Esophagus squamous epithelium (tissue), 5 donors: ENCODE results near the gene CLTCL1. TPM values are rescaled to one million over a fixed set of nuclear protein-coding genes. Genes with fewer than 3 reads are reported as not detected.

ENCODE experiments used
- DNase-seq: peaks from one replicate; lab custom pipeline; 2025; lab: John Stamatoyannopoulos, UW
- H3K27ac ChIP-seq, 4 donors: fragments of 200-600 bp; sonication (generic); one replicate each; pipeline ENCODE4 v1.5.1; 2016 to 2019; ENCODE audit warnings: mild to moderate bottlenecking in 1 of 4
- H3K27me3 ChIP-seq, 4 donors: fragments of 200-600 bp; sonication (generic); 1 replicate in 3 of 4; 2 replicates in 1 of 4; pipeline versions ENCODE4 v1.5.1 to v1.6.0; 2017 to 2021; ENCODE audit warnings: antibody characterized with exemption in 1 of 4
- H3K36me3 ChIP-seq, 3 donors: fragments of 200-600 bp; sonication (generic); one replicate each; pipeline ENCODE4 v1.5.1; 2016 to 2019
- H3K4me1 ChIP-seq, 3 donors: fragments of 200-600 bp; sonication (generic); one replicate each; pipeline ENCODE4 v1.5.1; 2017 to 2019
- H3K4me3 ChIP-seq, 4 donors: fragments of 200-600 bp; sonication (generic); 1 replicate in 3 of 4; 2 replicates in 1 of 4; pipeline ENCODE4 v1.5.1; 2016 to 2019; ENCODE audit warnings: mild to moderate bottlenecking in 2 of 4, moderate library complexity in 1 of 4
- H3K9me3 ChIP-seq, 3 donors: fragments of 200-600 bp; sonication (generic); one replicate each; pipeline ENCODE4 v1.5.1; 2016 to 2019
- CTCF ChIP-seq, 6 experiments: fragments of 450-650 bp in 4 of 6; fragments of 200-600 bp in 2 of 6; sonication (generic) in 2 of 6; IDR thresholded peaks; one replicate each; pipeline ENCODE4 v1.5.1; 2016 to 2019; ENCODE audit warnings: antibody characterized with exemption in 6 of 6, mild to moderate bottlenecking in 4 of 6, moderate library complexity in 4 of 6
- POLR2A ChIP-seq, 4 donors: fragments of 450-650 bp; IDR thresholded peaks; one replicate each; pipeline ENCODE4 v1.6.1; 2017; ENCODE audit warnings: antibody characterized with exemption in 4 of 4, mild to moderate bottlenecking in 4 of 4, moderate library complexity in 3 of 4
- WGBS, 2 donors: methylation state at CpG; one replicate each; pipeline ENCODE4 v1.1.5; 2018; 5-methylcytosine and 5-hydroxymethylcytosine counted together
- intact Hi-C: fragments of 100-400 bp; cut with DNase I; formaldehyde crosslinking; loops from one replicate; pipeline ENCODE4 v1.15.0; 2022
- total RNA-seq, 4 donors: library from RNA; depleted of rRNA; stranded (reverse); fragments of >200 nt; gene quantifications; one replicate each; pipeline ENCODE4 v1.1.0, GENCODE V29; 2016
- donor health status: DM: yes; HTN: yes; CAD: no.

Gene CLTCL1
- total RNA-seq, 4 donors from 2014 or later, result 3.0 to 7.7 (median 5.1) TPM

- Histone ChIP-seq H3K27ac (no peak overlapping the region), H3K36me3 (peaks cover 45 to 80% (median 46%) of the 10 kb centered on the region in 3 donors), H3K27me3 (no peaks in the 10 kb centered on the region), H3K9me3 (no peaks in the 10 kb centered on the region), H3K4me3 (no peak overlapping the region), H3K4me1 (peaks cover 4 to 20% (median 7%) of the 10 kb centered on the region in 3 donors)
- intact Hi-C loops, result no loop called here
- no peak for TF ChIP-seq POLR2A (IDR thresholded peaks at IDR 0.05)
- TF ChIP-seq CTCF (IDR thresholded peaks at IDR 0.05), result no peak
- no peak for DNase-seq
- 86 to 95% methylated on average over 8 to 12 of the region's 21 CpGs for WGBS, 2 donors
Measured at GRCh38 chr22:19134176-19134831, 157.2 kb downstream of the CLTCL1 start.

GRCh38 chr22:19133561-19133960 is 158.0 kb downstream of the CLTCL1 start:
- no peaks in the 10 kb centered on the region for H3K9me3 ChIP-seq
- peaks cover 6 to 28% (median 14%) of the 10 kb centered on the region in 3 donors for H3K4me1 ChIP-seq
- WGBS, 2 donors, result 94 to 100% methylated on average over 2 to 9 of the region's 13 CpGs
- H3K36me3 ChIP-seq, result peaks cover 37 to 72% (median 38%) of the 10 kb centered on the region in 3 donors
- H3K4me3 ChIP-seq, result no peak overlapping the region
- no peak overlapping the region for H3K27ac ChIP-seq
- H3K27me3 ChIP-seq, result no peaks in the 10 kb centered on the region
- no peak for DNase-seq
- intact Hi-C loops, result no loop called here
- TF ChIP-seq POLR2A (IDR thresholded peaks at IDR 0.05) (no peak), CTCF (IDR thresholded peaks at IDR 0.05) (no peak)

GRCh38 chr22:19132693-19133400 is 158.7 kb downstream of the CLTCL1 start:
- TF ChIP-seq CTCF (IDR thresholded peaks at IDR 0.05) (no peak), POLR2A (IDR thresholded peaks at IDR 0.05) (no peak)
- 87 to 92% methylated on average over 5 to 6 of the region's 9 CpGs for WGBS, 2 donors
- H3K27me3 ChIP-seq, result no peaks in the 10 kb centered on the region
- H3K4me3 ChIP-seq, result no peak overlapping the region
- peaks cover 9 to 34% (median 14%) of the 10 kb centered on the region in 3 donors for H3K4me1 ChIP-seq
- no peak overlapping the region for H3K27ac ChIP-seq
- no peaks in the 10 kb centered on the region for H3K9me3 ChIP-seq
- peaks cover 30 to 65% (median 31%) of the 10 kb centered on the region in 3 donors for H3K36me3 ChIP-seq
- DNase-seq, result no peak
- intact Hi-C loops, result no loop called here

- Histone ChIP-seq H3K27me3 (no peaks in the 10 kb centered on the region), H3K9me3 (no peaks in the 10 kb centered on the region), H3K4me3 (no peak overlapping the region), H3K4me1 (peaks cover 15 to 41% (median 18%) of the 10 kb centered on the region in 3 donors), H3K27ac (no peak overlapping the region), H3K36me3 (peaks cover 27 to 58% (median 28%) of the 10 kb centered on the region in 3 donors)
- TF ChIP-seq POLR2A (IDR thresholded peaks at IDR 0.05) (no peak), CTCF (IDR thresholded peaks at IDR 0.05) (no peak)
- DNase-seq, result no peak
- intact Hi-C loops, result no loop called here
- 92 to 94% methylated on average over 6 to 9 of the region's 20 CpGs for WGBS, 2 donors
Measured at GRCh38 chr22:19132153-19132552, 159.4 kb downstream of the CLTCL1 start.

- H3K9me3 ChIP-seq, result no peaks in the 10 kb centered on the region
- peaks cover 19 to 46% (median 22%) of the 10 kb centered on the region in 3 donors for H3K4me1 ChIP-seq
- no peak for DNase-seq
- TF ChIP-seq POLR2A (IDR thresholded peaks at IDR 0.05) (no peak), CTCF (IDR thresholded peaks at IDR 0.05) (no peak)
- peaks cover 23 to 53% (median 28%) of the 10 kb centered on the region in 3 donors for H3K36me3 ChIP-seq
- no peak overlapping the region for H3K4me3 ChIP-seq
- 90 to 95% methylated on average over 2 to 8 of the region's 19 CpGs for WGBS, 2 donors
- H3K27me3 ChIP-seq, result no peaks in the 10 kb centered on the region
- intact Hi-C loops, result no loop called here
- H3K27ac ChIP-seq, result no peak overlapping the region
Measured at GRCh38 chr22:19131685-19132015, 159.9 kb downstream of the CLTCL1 start.
